ENCODE results near the gene APOBEC3G.
A peak's percentile ranks its signal among the peaks of the same experiment; 100 is the strongest.

The APOBEC3G gene

DNA sequence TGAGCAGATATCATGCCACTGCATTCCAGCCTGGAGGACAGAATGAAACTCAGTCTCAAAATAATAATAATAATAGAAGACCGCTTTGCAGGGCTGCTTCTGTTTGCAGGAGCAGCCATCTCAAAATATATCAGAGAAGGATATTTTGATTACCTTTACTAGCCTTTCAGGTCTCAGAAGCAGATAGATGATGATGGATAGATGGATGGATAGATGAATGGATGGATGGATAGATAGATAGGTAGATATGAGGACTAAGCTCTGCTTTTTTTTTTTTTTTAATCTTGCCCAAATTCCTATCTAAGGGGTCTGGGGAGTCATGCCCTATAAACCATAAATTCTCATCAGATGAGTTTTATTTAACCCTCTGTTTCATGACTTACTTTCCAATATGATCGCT lies 38.5 kb downstream of the APOBEC3G start:
- Histone ChIP-seq H3K79me1 (replicated peaks; ENCODE audit: low read length, poor library complexity, severe bottlenecking) (no peaks in the 10 kb centered on the region), H2BK120ac (ENCODE audit: low read depth, low read length) (no peak overlapping the region), H3K4ac (ENCODE audit: low read depth in 1 of 2, low read length in 2 of 2) (no peak overlapping the region), H2BK15ac (ENCODE audit: low read depth, poor library complexity, severe bottlenecking) (no peak overlapping the region), H3K14ac (ENCODE audit: low read length in 2 of 2) (no peak overlapping the region), H3K18ac (ENCODE audit: low read depth in 1 of 2, low read length in 2 of 2) (no peak overlapping the region), H3K4me3 (ENCODE audit: insufficient read depth in 1 of 2, low read depth in 1 of 2, low read length in 2 of 2) (no peak overlapping the region), H2AFZ (ENCODE audit: low read depth, low read length) (no peak overlapping the region), H3K27me3 (ENCODE audit: control insufficient read depth in 1 of 2, insufficient read depth in 1 of 2, low read length in 2 of 2) (peaks cover 40 to 59% of the 10 kb centered on the region in 2 experiments), H3K4me1 (ENCODE audit: control insufficient read depth, insufficient read depth, low read depth, low read length) (peaks cover 5% of the 10 kb centered on the region), H3K9me3 (ENCODE audit: control insufficient read depth, low read length) (no peaks in the 10 kb centered on the region), H3K4me2 (ENCODE audit: low read length, poor library complexity, severe bottlenecking) (no peak overlapping the region), H2BK5ac (ENCODE audit: low read depth, low read length, poor library complexity, severe bottlenecking) (no peak overlapping the region), H3K36me3 (ENCODE audit: control insufficient read depth in 1 of 2, insufficient read depth in 2 of 2, low read depth in 1 of 2, low read length in 2 of 2) (no peaks in the 10 kb centered on the region), H3K23ac (ENCODE audit: low read length in 2 of 2) (no peak overlapping the region), H2AK5ac (ENCODE audit: low read length, severe bottlenecking) (no peak overlapping the region), H3K27ac (ENCODE audit: low read length, poor library complexity, severe bottlenecking) (no peak overlapping the region), H3K9ac (ENCODE audit: low read length) (no peak overlapping the region), H4K8ac (ENCODE audit: low read length) (no peak overlapping the region), H4K91ac (ENCODE audit: low read length) (no peak overlapping the region), H2BK12ac (ENCODE audit: low read length in 2 of 2) (no peak overlapping the region)
- WGBS: 100% methylated on average over 1 of the region's 2 CpGs
- DNase-seq: no peak

DNA sequence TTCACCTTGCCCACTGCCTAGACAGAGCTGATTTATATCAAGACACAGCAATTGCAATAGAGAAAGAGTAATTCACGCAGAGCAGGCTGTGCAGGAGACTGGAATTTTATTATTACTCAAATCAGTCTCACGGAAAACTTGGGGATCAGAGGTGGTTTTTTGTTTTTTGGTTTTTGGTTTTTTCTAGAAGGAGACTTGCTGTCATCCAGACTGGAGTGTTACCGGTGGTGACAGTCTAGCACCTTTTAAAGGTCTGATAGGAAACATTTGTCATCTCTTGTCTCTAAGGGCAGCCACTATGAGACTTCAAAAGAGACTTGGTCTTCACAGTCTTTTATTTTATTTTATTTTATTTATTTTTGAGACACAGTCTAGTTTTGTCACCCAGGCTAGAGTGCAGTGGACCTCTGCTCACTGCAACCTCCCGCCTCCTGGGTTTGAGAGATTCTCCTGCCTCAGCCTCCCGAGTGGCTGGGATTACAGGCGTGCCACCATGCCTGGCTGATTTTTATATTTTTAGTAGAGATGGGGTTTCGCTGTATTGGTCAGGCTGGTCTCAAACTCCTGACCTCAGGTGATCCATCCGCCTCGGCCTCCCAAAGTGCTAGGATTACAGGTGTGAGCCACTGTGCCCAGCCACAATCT lies 39.0 kb downstream of the APOBEC3G start:
- no peaks in the 10 kb centered on the region for H3K79me1 ChIP-seq (replicated peaks; ENCODE audit: low read length, poor library complexity, severe bottlenecking)
- H3K9me3 ChIP-seq (ENCODE audit: control insufficient read depth, low read length): no peaks in the 10 kb centered on the region
- no peak overlapping the region for H4K91ac ChIP-seq (ENCODE audit: low read length)
- no peak overlapping the region for H3K14ac ChIP-seq (ENCODE audit: low read length in 2 of 2)
- no peak overlapping the region for H2AK5ac ChIP-seq (ENCODE audit: low read length, severe bottlenecking)
- no peak overlapping the region for H3K23ac ChIP-seq (ENCODE audit: low read length in 2 of 2)
- H2BK5ac ChIP-seq (ENCODE audit: low read depth, low read length, poor library complexity, severe bottlenecking): no peak overlapping the region
- H3K4ac ChIP-seq (ENCODE audit: low read depth in 1 of 2, low read length in 2 of 2): no peak overlapping the region
- no peak overlapping the region for H3K18ac ChIP-seq (ENCODE audit: low read depth in 1 of 2, low read length in 2 of 2)
- H3K27me3 ChIP-seq (ENCODE audit: control insufficient read depth in 1 of 2, insufficient read depth in 1 of 2, low read length in 2 of 2): peaks cover 39 to 55% of the 10 kb centered on the region in 2 experiments
- no peak overlapping the region for H2BK12ac ChIP-seq (ENCODE audit: low read length in 2 of 2)
- H3K4me3 ChIP-seq (ENCODE audit: insufficient read depth in 1 of 2, low read depth in 1 of 2, low read length in 2 of 2): no peak overlapping the region
- H3K27ac ChIP-seq (ENCODE audit: low read length, poor library complexity, severe bottlenecking): no peak overlapping the region
- H3K36me3 ChIP-seq (ENCODE audit: control insufficient read depth in 1 of 2, insufficient read depth in 2 of 2, low read depth in 1 of 2, low read length in 2 of 2): no peaks in the 10 kb centered on the region
- H4K8ac ChIP-seq (ENCODE audit: low read length): no peak overlapping the region
- no peak overlapping the region for H2BK15ac ChIP-seq (ENCODE audit: low read depth, poor library complexity, severe bottlenecking)
- no peak overlapping the region for H2BK120ac ChIP-seq (ENCODE audit: low read depth, low read length)
- DNase-seq: no peak
- no peak overlapping the region for H3K9ac ChIP-seq (ENCODE audit: low read length)
- H3K4me2 ChIP-seq (ENCODE audit: low read length, poor library complexity, severe bottlenecking): no peak overlapping the region
- H2AFZ ChIP-seq (ENCODE audit: low read depth, low read length): no peak overlapping the region
- 89% methylated on average over 9 of the region's 9 CpGs for WGBS
- peaks cover 5% of the 10 kb centered on the region for H3K4me1 ChIP-seq (ENCODE audit: control insufficient read depth, insufficient read depth, low read depth, low read length)

DNA sequence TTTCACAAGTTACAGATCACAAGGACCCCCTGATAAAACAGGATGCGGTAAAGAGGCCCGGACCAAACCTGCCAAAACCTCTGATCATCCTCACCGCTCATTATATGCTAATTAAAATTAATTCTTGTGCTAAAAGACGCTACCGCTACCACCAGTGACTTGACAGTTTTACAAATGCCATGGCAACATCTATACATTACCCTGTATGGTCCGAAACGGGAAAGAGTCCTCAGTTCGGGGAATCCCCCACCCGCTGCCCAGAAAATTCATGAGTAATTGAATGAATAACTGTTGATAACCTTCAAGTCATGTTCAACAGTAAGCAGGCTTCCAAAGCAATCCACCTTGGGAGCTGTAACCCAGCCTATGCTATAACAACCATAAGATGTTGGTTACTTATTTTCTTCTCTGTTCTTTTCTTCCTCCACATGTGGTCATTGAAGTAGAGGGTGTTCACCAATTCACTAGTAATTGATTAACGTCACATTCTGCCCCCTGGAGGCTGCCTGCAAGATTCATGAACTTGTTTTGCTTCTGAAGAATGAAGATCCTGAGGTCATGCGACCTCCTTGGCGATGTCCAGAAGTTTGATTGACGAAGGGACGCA lies 40.6 kb downstream of the APOBEC3G start:
- H4K8ac ChIP-seq (ENCODE audit: low read length): no peak overlapping the region
- H3K79me1 ChIP-seq (replicated peaks; ENCODE audit: low read length, poor library complexity, severe bottlenecking): no peaks in the 10 kb centered on the region
- no peak overlapping the region for H3K9ac ChIP-seq (ENCODE audit: low read length)
- H2AK5ac ChIP-seq (ENCODE audit: low read length, severe bottlenecking): no peak overlapping the region
- H3K9me3 ChIP-seq (ENCODE audit: control insufficient read depth, low read length): no peaks in the 10 kb centered on the region
- H2BK5ac ChIP-seq (ENCODE audit: low read depth, low read length, poor library complexity, severe bottlenecking): no peak overlapping the region
- H3K4ac ChIP-seq (ENCODE audit: low read depth in 1 of 2, low read length in 2 of 2): no peak overlapping the region
- no peak overlapping the region for H2BK120ac ChIP-seq (ENCODE audit: low read depth, low read length)
- peaks cover 5% of the 10 kb centered on the region for H3K4me1 ChIP-seq (ENCODE audit: control insufficient read depth, insufficient read depth, low read depth, low read length)
- no peak overlapping the region for H4K91ac ChIP-seq (ENCODE audit: low read length)
- H3K23ac ChIP-seq (ENCODE audit: low read length in 2 of 2): no peak overlapping the region
- no peak overlapping the region for H3K4me2 ChIP-seq (ENCODE audit: low read length, poor library complexity, severe bottlenecking)
- DNase-seq: peak; percentile 54
- no peak overlapping the region for H2BK12ac ChIP-seq (ENCODE audit: low read length in 2 of 2)
- no peak overlapping the region for H2AFZ ChIP-seq (ENCODE audit: low read depth, low read length)
- no peak overlapping the region for H3K14ac ChIP-seq (ENCODE audit: low read length in 2 of 2)
- H3K27me3 ChIP-seq (ENCODE audit: control insufficient read depth in 1 of 2, insufficient read depth in 1 of 2, low read length in 2 of 2): peaks cover 36 to 52% of the 10 kb centered on the region in 2 experiments
- H2BK15ac ChIP-seq (ENCODE audit: low read depth, poor library complexity, severe bottlenecking): no peak overlapping the region
- H3K4me3 ChIP-seq (ENCODE audit: insufficient read depth in 1 of 2, low read depth in 1 of 2, low read length in 2 of 2): no peak overlapping the region
- WGBS: 84% methylated on average over 14 of the region's 14 CpGs
- no peak overlapping the region for H3K18ac ChIP-seq (ENCODE audit: low read depth in 1 of 2, low read length in 2 of 2)
- no peaks in the 10 kb centered on the region for H3K36me3 ChIP-seq (ENCODE audit: control insufficient read depth in 1 of 2, insufficient read depth in 2 of 2, low read depth in 1 of 2, low read length in 2 of 2)
- H3K27ac ChIP-seq (ENCODE audit: low read length, poor library complexity, severe bottlenecking): no peak overlapping the region

DNA sequence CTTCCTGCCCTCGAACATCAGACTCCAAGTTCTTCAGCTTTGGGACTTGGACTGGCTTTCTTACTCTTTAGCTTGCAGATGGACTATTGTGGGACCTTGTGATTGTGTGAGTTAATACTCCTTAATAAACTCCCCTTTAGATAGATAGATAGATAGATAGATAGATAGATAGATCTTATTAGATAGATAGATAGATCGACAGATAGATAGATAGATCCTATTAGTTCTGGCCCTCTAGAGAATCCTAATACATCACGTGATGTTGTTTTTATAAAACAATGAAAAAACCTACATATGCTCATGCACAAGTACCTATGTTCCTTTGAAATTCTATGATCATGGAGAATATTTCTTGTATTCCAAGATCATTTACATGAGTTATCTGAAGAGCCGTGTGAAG lies 43.9 kb downstream of the APOBEC3G start:
- Histone ChIP-seq H3K4ac (ENCODE audit: low read depth in 1 of 2, low read length in 2 of 2) (no peak overlapping the region), H3K14ac (ENCODE audit: low read length in 2 of 2) (no peak overlapping the region), H2AK5ac (ENCODE audit: low read length, severe bottlenecking) (no peak overlapping the region), H3K27ac (ENCODE audit: low read length, poor library complexity, severe bottlenecking) (no peak overlapping the region), H3K79me1 (replicated peaks; ENCODE audit: low read length, poor library complexity, severe bottlenecking) (no peaks in the 10 kb centered on the region), H3K18ac (ENCODE audit: low read depth in 1 of 2, low read length in 2 of 2) (no peak overlapping the region), H3K23ac (ENCODE audit: low read length in 2 of 2) (no peak overlapping the region), H3K27me3 (ENCODE audit: control insufficient read depth in 1 of 2, insufficient read depth in 1 of 2, low read length in 2 of 2) (peaks cover 12 to 28% of the 10 kb centered on the region in 2 experiments), H2BK15ac (ENCODE audit: low read depth, poor library complexity, severe bottlenecking) (no peak overlapping the region), H3K4me2 (ENCODE audit: low read length, poor library complexity, severe bottlenecking) (no peak overlapping the region), H2BK12ac (ENCODE audit: low read length in 2 of 2) (no peak overlapping the region), H3K4me1 (ENCODE audit: control insufficient read depth, insufficient read depth, low read depth, low read length) (peaks cover 9% of the 10 kb centered on the region), H2BK120ac (ENCODE audit: low read depth, low read length) (no peak overlapping the region), H2AFZ (ENCODE audit: low read depth, low read length) (no peak overlapping the region), H3K36me3 (ENCODE audit: control insufficient read depth in 1 of 2, insufficient read depth in 2 of 2, low read depth in 1 of 2, low read length in 2 of 2) (no peaks in the 10 kb centered on the region), H3K9me3 (ENCODE audit: control insufficient read depth, low read length) (no peaks in the 10 kb centered on the region), H2BK5ac (ENCODE audit: low read depth, low read length, poor library complexity, severe bottlenecking) (no peak overlapping the region), H3K9ac (ENCODE audit: low read length) (no peak overlapping the region), H4K91ac (ENCODE audit: low read length) (no peak overlapping the region), H3K4me3 (ENCODE audit: insufficient read depth in 1 of 2, low read depth in 1 of 2, low read length in 2 of 2) (no peak overlapping the region), H4K8ac (ENCODE audit: low read length) (no peak overlapping the region)
- WGBS: 100% methylated on average over 1 of the region's 4 CpGs
- no peak for DNase-seq
